ENCODE measurements around the gene MID1. TPM values are rescaled to one million over a fixed set of nuclear protein-coding genes. Genes with fewer than 3 reads are reported as not detected.

Gene MID1
- total RNA-seq, 1 donor from 2014 or later, result 31.2 TPM

DNA sequence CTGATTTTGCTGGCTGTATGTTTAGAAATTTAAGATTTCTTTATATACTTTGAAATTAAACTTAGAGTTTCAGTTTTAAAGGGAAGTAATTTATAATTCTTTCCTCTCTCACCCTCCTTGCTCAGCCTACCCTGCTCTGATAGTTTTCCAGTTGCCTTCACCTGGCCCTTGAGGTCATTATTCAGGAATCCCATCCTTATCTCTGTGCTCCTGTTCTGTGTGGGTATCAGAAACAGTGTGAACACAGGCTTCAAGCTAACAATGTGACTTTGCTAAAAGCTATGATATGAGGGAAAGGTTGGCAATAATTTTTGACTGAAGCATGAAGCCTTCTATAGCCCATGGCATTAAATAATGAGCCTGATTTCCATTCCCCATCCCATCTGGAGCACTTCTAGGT lies 128.1 kb downstream of the MID1 start:
- Histone ChIP-seq H3K27ac (ENCODE audit: low read depth, low read length) (no peak overlapping the region), H4K20me1 (ENCODE audit: insufficient read depth, low read length) (no peaks in the 10 kb centered on the region), H3K4me2 (ENCODE audit: low read length) (no peak overlapping the region), H3K79me2 (ENCODE audit: insufficient read depth, low read length) (no peaks in the 10 kb centered on the region), H2AFZ (ENCODE audit: low read depth, low read length) (no peak overlapping the region), H3K9ac (ENCODE audit: low read length) (no peak overlapping the region), H3K4me1 (ENCODE audit: insufficient read depth, low read length) (peaks cover 5% of the 10 kb centered on the region), H3K36me3 (ENCODE audit: insufficient read depth, low read length) (peaks cover 3% of the 10 kb centered on the region), H3K4me3 (ENCODE audit: insufficient read depth, low read depth, low read length) (no peak overlapping the region), H3K27me3 (ENCODE audit: insufficient read depth, low read length) (no peaks in the 10 kb centered on the region), H3K9me3 (ENCODE audit: insufficient read depth, low read depth, low read length) (no peaks in the 10 kb centered on the region)
- Mint-ChIP-seq H3K9me3 (ENCODE audit: unreplicated experiment) (no peaks in the 10 kb centered on the region), H3K27ac (ENCODE audit: unreplicated experiment) (no peak overlapping the region), H3K4me3 (ENCODE audit: unreplicated experiment) (no peak overlapping the region), H3K27me3 (ENCODE audit: low read depth, unreplicated experiment) (no peaks in the 10 kb centered on the region), H3K36me3 (ENCODE audit: low read depth, unreplicated experiment) (peaks cover 3% of the 10 kb centered on the region), H3K4me1 (ENCODE audit: low read depth, unreplicated experiment) (peaks cover 4% of the 10 kb centered on the region)
- FAIRE-seq, result peak; percentile 54
- DNase-seq (ENCODE audit: low read depth), result no peak
- TF ChIP-seq, protein P1, sequence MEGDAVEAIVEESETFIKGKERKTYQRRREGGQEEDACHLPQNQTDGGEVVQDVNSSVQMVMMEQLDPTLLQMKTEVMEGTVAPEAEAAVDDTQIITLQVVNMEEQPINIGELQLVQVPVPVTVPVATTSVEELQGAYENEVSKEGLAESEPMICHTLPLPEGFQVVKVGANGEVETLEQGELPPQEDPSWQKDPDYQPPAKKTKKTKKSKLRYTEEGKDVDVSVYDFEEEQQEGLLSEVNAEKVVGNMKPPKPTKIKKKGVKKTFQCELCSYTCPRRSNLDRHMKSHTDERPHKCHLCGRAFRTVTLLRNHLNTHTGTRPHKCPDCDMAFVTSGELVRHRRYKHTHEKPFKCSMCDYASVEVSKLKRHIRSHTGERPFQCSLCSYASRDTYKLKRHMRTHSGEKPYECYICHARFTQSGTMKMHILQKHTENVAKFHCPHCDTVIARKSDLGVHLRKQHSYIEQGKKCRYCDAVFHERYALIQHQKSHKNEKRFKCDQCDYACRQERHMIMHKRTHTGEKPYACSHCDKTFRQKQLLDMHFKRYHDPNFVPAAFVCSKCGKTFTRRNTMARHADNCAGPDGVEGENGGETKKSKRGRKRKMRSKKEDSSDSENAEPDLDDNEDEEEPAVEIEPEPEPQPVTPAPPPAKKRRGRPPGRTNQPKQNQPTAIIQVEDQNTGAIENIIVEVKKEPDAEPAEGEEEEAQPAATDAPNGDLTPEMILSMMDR (IDR thresholded peaks at IDR 0.05; ENCODE audit: insufficient read depth, low read depth, low read length), result no peak
- TF ChIP-seq EZH2 (IDR thresholded peaks at IDR 0.05; ENCODE audit: insufficient read depth, low read length), result no peak

DNA sequence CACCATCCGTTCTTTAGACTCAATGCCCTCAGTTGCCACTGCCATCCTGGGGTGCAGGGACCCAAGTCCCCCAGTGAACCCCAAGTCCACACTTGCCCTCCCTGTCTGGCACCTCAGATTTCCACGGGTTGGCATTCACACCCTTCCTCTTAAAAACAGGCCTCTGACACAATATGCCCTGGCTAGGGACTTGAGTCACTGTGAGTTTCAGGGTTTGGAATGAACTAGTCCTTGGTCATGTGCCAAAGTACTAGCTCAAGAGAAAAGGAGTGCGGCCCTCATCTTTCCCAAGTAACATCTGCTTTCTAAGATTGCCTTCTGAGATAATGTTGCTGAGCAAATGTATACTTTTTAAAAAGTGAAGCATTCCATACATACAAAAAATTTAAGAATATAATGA lies 134.0 kb downstream of the MID1 start:
- Mint-ChIP-seq H3K36me3 (ENCODE audit: low read depth, unreplicated experiment) (no peaks in the 10 kb centered on the region), H3K9me3 (ENCODE audit: unreplicated experiment) (no peaks in the 10 kb centered on the region), H3K27ac (ENCODE audit: unreplicated experiment) (peak overlapping the region; percentile 62), H3K27me3 (ENCODE audit: low read depth, unreplicated experiment) (no peaks in the 10 kb centered on the region), H3K4me3 (ENCODE audit: unreplicated experiment) (no peak overlapping the region), H3K4me1 (ENCODE audit: low read depth, unreplicated experiment) (peaks cover 16% of the 10 kb centered on the region)
- TF ChIP-seq, protein P1 (IDR thresholded peaks at IDR 0.05; ENCODE audit: insufficient read depth, low read depth, low read length), result no peak
- no peak for TF ChIP-seq EZH2 (IDR thresholded peaks at IDR 0.05; ENCODE audit: insufficient read depth, low read length)
- Histone ChIP-seq H3K36me3 (ENCODE audit: insufficient read depth, low read length) (no peaks in the 10 kb centered on the region), H4K20me1 (ENCODE audit: insufficient read depth, low read length) (no peaks in the 10 kb centered on the region), H3K9me3 (ENCODE audit: insufficient read depth, low read depth, low read length) (no peaks in the 10 kb centered on the region), H3K4me3 (ENCODE audit: insufficient read depth, low read depth, low read length) (no peak overlapping the region), H3K4me2 (ENCODE audit: low read length) (no peak overlapping the region), H3K4me1 (ENCODE audit: insufficient read depth, low read length) (peaks cover 15% of the 10 kb centered on the region), H2AFZ (ENCODE audit: low read depth, low read length) (no peak overlapping the region), H3K79me2 (ENCODE audit: insufficient read depth, low read length) (no peaks in the 10 kb centered on the region), H3K9ac (ENCODE audit: low read length) (no peak overlapping the region), H3K27ac (ENCODE audit: low read depth, low read length) (peak overlapping the region; percentile 57), H3K27me3 (ENCODE audit: insufficient read depth, low read length) (no peaks in the 10 kb centered on the region)
- DNase-seq (ENCODE audit: low read depth), result peak; percentile 72
- FAIRE-seq, result peak; percentile 99

- Histone ChIP-seq H4K20me1 (ENCODE audit: insufficient read depth, low read length) (no peaks in the 10 kb centered on the region), H3K79me2 (ENCODE audit: insufficient read depth, low read length) (no peaks in the 10 kb centered on the region), H3K4me1 (ENCODE audit: insufficient read depth, low read length) (peaks cover 15% of the 10 kb centered on the region), H3K27ac (ENCODE audit: low read depth, low read length) (peak overlapping the region; percentile 57), H3K4me3 (ENCODE audit: insufficient read depth, low read depth, low read length) (no peak overlapping the region), H3K4me2 (ENCODE audit: low read length) (no peak overlapping the region), H2AFZ (ENCODE audit: low read depth, low read length) (no peak overlapping the region), H3K27me3 (ENCODE audit: insufficient read depth, low read length) (no peaks in the 10 kb centered on the region), H3K9ac (ENCODE audit: low read length) (no peak overlapping the region), H3K36me3 (ENCODE audit: insufficient read depth, low read length) (peaks cover 1% of the 10 kb centered on the region), H3K9me3 (ENCODE audit: insufficient read depth, low read depth, low read length) (no peaks in the 10 kb centered on the region)
- no peak for DNase-seq (ENCODE audit: low read depth)
- Mint-ChIP-seq H3K36me3 (ENCODE audit: low read depth, unreplicated experiment) (no peaks in the 10 kb centered on the region), H3K9me3 (ENCODE audit: unreplicated experiment) (no peaks in the 10 kb centered on the region), H3K27ac (ENCODE audit: unreplicated experiment) (no peak overlapping the region), H3K4me1 (ENCODE audit: low read depth, unreplicated experiment) (peaks cover 16% of the 10 kb centered on the region), H3K4me3 (ENCODE audit: unreplicated experiment) (no peak overlapping the region), H3K27me3 (ENCODE audit: low read depth, unreplicated experiment) (no peaks in the 10 kb centered on the region)
- TF ChIP-seq, protein P1 (IDR thresholded peaks at IDR 0.05; ENCODE audit: insufficient read depth, low read depth, low read length), result no peak
- TF ChIP-seq EZH2 (IDR thresholded peaks at IDR 0.05; ENCODE audit: insufficient read depth, low read length), result no peak
- FAIRE-seq, result peak; percentile 98
Measured at GRCh38 chrX:10485326-10485725, 135.1 kb downstream of the MID1 start.

Measured in astrocyte (in vitro differentiated cells and primary cell).